Measurements from ENCODE around the gene B9D1.

B9D1 gene

DNA sequence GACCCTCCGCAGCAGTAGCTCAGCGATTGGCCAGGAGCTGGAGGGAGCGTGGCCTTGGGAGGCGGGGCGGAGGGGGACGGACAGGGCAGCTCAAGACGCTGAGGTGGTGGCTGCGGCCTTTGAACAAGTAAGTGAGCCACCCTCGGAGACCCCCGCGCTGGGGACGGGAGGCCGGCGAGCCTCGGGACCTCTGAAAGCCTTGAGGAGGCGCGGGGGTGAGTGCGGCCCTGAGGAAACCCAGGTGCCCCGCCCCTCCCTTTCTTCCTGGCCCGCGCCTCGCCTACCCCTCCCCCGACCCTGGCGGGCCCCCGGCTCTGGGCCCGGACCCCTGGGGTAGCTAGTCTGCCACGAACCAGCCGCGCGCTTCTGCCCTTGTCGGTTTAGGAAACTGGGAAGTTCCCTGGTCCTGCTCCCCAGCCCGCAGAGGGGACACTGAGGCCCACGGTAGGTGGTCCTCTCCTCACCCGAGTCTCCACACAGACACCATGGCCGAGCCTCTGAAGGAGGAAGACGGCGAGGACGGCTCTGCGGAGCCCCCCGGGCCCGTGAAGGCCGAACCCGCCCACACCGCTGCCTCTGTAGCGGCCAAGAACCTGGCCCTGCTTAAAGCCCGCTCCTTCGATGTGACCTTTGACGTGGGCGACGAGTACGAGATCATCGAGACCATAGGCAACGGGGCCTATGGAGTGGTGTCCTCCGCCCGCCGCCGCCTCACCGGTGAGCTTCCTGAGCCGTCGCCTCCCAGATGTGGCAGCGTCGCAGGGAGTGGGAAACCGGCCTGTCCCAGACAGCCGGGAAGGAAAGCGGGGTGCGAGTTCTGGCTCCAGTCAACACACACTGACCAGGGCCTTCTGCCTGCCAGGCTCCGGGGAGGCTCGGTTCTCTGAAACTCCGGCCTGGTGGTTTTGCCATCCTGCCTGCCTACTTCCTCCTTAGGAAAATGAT lies 16.2 kb upstream of the B9D1 start, which contains the start of gene MAPK7:
TSS of gene MAPK7 (plus strand) at position 83 of the 945 bp plus-strand sequence. CDS start at position 486, 403 bp downstream.
- TF ChIP-seq, protein P1, sequence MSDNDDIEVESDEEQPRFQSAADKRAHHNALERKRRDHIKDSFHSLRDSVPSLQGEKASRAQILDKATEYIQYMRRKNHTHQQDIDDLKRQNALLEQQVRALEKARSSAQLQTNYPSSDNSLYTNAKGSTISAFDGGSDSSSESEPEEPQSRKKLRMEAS (IDR thresholded peaks at IDR 0.05): no peak
- TF ChIP-seq CREB1 (IDR thresholded peaks at IDR 0.05; ENCODE audit: low read depth): 0 out of 2 replicates have a peak, but pooled peaks have one; percentile 11
- peak; percentile 80 for TF ChIP-seq ZBTB7A (IDR thresholded peaks at IDR 0.05; ENCODE audit: low read depth)

DNA sequence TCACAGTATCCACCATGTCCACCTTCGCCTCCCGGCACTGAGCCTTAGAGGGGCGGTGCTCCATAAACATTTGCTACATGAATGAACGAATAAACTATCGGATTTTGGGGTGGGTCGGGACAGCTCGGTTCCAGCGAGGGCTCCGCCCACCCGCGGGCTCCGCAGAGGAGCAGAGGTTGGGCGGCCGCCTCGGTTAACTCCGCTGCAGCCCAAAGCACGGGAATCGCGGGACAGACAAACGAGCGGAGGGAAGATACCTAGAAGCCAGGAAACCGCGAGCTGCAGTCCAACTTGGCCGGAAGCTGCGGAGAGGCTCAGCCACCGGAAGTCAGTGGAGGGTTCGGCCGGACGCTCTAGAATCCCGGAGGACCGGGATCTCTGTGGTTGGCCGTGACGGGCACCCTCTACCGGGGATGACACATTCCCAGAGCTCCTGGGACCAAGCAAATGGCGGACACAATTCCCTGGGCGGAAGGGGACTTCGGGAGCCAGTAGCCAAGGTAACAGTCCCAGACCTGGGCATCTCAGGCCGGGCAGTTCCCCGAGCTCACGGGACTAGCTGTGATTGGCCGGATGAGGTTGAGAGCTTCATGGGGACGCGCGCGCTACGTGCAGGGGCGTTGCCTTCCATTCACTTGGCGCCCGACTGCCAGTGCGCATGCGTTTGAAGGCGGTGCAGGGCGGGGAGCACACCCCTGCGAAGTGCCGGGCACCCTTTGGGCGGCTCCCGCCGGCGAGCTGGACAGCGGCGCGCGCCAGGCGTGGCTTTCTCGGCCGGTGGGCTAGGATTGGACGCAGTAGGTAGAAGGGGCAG lies 15.3 kb upstream of the B9D1 start:
- no peak for TF ChIP-seq NFIC (IDR thresholded peaks at IDR 0.05)
- peak; percentile 86 for TF ChIP-seq TAF1 (IDR thresholded peaks at IDR 0.05; ENCODE audit: low read depth)
- TF ChIP-seq, protein P2, sequence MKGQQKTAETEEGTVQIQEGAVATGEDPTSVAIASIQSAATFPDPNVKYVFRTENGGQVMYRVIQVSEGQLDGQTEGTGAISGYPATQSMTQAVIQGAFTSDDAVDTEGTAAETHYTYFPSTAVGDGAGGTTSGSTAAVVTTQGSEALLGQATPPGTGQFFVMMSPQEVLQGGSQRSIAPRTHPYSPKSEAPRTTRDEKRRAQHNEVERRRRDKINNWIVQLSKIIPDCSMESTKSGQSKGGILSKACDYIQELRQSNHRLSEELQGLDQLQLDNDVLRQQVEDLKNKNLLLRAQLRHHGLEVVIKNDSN (IDR thresholded peaks at IDR 0.05): no peak
- TF ChIP-seq TCF12 (IDR thresholded peaks at IDR 0.05; ENCODE audit: low read depth): peak; percentile 44; the same call in 1 of the 2 replicates
- peak; percentile 39; the same call in 1 of the 2 replicates for TF ChIP-seq EP300 (IDR thresholded peaks at IDR 0.05; ENCODE audit: borderline replicate concordance)
- TF ChIP-seq YY1 (IDR thresholded peaks at IDR 0.05; ENCODE audit: low read depth): peak; percentile 85
- TF ChIP-seq TEAD4 (IDR thresholded peaks at IDR 0.05): peak; percentile 30; the same call in 1 of the 2 replicates
- TF ChIP-seq EGR1 (IDR thresholded peaks at IDR 0.05): 0 out of 2 replicates have a peak, but pooled peaks have one; percentile 23
- no peak for TF ChIP-seq RAD21 (IDR thresholded peaks at IDR 0.05; ENCODE audit: low read depth)
- TF ChIP-seq, protein P3, sequence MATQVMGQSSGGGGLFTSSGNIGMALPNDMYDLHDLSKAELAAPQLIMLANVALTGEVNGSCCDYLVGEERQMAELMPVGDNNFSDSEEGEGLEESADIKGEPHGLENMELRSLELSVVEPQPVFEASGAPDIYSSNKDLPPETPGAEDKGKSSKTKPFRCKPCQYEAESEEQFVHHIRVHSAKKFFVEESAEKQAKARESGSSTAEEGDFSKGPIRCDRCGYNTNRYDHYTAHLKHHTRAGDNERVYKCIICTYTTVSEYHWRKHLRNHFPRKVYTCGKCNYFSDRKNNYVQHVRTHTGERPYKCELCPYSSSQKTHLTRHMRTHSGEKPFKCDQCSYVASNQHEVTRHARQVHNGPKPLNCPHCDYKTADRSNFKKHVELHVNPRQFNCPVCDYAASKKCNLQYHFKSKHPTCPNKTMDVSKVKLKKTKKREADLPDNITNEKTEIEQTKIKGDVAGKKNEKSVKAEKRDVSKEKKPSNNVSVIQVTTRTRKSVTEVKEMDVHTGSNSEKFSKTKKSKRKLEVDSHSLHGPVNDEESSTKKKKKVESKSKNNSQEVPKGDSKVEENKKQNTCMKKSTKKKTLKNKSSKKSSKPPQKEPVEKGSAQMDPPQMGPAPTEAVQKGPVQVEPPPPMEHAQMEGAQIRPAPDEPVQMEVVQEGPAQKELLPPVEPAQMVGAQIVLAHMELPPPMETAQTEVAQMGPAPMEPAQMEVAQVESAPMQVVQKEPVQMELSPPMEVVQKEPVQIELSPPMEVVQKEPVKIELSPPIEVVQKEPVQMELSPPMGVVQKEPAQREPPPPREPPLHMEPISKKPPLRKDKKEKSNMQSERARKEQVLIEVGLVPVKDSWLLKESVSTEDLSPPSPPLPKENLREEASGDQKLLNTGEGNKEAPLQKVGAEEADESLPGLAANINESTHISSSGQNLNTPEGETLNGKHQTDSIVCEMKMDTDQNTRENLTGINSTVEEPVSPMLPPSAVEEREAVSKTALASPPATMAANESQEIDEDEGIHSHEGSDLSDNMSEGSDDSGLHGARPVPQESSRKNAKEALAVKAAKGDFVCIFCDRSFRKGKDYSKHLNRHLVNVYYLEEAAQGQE (IDR thresholded peaks at IDR 0.05; ENCODE audit: low read depth): peak; percentile 74
- no peak for TF ChIP-seq CREB1 (IDR thresholded peaks at IDR 0.05; ENCODE audit: low read depth)
- TF ChIP-seq, protein P1 (IDR thresholded peaks at IDR 0.05): peak; percentile 5; the same call in 1 of the 2 replicates
- TF ChIP-seq FOXM1 (IDR thresholded peaks at IDR 0.05; ENCODE audit: borderline replicate concordance, low read depth): 0 out of 2 replicates have a peak, but pooled peaks have one; percentile 50
- TF ChIP-seq CEBPB (IDR thresholded peaks at IDR 0.05): no peak
- TF ChIP-seq ZBTB7A (IDR thresholded peaks at IDR 0.05; ENCODE audit: low read depth): no peak

DNA sequence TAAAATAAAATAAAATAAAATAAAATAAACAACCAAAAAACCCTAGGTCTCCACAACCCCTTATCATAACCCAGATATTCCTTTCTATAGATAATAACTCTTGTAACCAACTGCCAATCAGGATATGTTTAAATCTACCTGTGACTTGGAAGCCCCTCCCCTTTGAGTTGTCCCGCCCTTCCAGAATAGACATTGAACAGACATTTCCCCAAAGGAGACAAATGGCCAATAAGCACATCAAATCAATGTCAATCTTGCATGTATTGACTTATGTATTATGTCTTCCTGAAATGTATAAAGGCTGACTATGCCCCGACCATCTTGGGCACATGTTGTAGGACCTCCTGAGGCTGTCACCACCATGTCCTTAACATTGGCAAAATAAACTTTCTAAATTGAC lies 14.3 kb upstream of the B9D1 start:
- no peak for TF ChIP-seq CEBPB (IDR thresholded peaks at IDR 0.05)
- TF ChIP-seq, protein P1 (IDR thresholded peaks at IDR 0.05): 0 out of 2 replicates have a peak, but pooled peaks have one; percentile 22
- no peak for TF ChIP-seq CREB1 (IDR thresholded peaks at IDR 0.05; ENCODE audit: low read depth)
- TF ChIP-seq TCF12 (IDR thresholded peaks at IDR 0.05; ENCODE audit: low read depth): no peak
- TF ChIP-seq YY1 (IDR thresholded peaks at IDR 0.05; ENCODE audit: low read depth): no peak
- TF ChIP-seq TAF1 (IDR thresholded peaks at IDR 0.05; ENCODE audit: low read depth): no peak

DNA sequence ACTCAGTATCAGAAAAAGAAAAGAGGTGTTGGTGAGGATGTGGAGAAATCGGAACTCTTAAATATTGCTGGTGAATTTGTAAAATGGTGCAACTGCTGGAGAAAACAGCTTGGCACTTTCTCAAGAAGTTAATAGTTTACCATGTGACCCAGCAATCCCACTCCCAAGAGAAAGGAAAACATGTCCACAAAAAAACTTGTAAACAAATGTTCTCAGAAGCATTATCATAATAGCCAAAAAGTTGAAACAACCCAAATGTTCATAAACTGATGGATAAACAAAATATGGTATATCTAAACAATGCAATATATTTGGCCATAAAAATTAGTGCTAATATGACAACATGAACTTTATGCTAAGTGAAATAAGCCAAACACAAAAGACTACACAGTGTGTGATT lies 13.2 kb upstream of the B9D1 start:
- TF ChIP-seq EGR1 (IDR thresholded peaks at IDR 0.05): no peak

DNA sequence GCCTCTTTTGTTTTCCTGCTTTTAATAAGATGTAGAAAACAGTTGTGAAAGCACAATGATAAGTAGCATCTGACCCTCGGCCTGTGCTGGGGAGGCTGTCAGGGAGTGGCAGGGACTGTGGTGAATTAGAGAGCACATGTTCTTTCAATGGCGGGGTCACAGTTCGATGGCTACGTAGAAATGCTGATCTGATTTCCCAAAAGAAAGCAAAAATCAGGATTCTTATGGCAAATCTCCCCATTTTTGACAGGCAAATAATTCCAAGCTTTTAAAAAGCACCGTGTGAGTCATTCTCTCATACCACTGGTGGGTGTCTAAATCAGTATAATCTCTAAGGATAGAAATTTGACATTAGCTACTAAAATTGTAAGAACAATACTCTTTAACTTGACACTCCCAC lies 11.6 kb upstream of the B9D1 start:
- TF ChIP-seq FOXM1 (IDR thresholded peaks at IDR 0.05; ENCODE audit: borderline replicate concordance, low read depth): no peak
- TF ChIP-seq TEAD4 (IDR thresholded peaks at IDR 0.05): no peak

DNA sequence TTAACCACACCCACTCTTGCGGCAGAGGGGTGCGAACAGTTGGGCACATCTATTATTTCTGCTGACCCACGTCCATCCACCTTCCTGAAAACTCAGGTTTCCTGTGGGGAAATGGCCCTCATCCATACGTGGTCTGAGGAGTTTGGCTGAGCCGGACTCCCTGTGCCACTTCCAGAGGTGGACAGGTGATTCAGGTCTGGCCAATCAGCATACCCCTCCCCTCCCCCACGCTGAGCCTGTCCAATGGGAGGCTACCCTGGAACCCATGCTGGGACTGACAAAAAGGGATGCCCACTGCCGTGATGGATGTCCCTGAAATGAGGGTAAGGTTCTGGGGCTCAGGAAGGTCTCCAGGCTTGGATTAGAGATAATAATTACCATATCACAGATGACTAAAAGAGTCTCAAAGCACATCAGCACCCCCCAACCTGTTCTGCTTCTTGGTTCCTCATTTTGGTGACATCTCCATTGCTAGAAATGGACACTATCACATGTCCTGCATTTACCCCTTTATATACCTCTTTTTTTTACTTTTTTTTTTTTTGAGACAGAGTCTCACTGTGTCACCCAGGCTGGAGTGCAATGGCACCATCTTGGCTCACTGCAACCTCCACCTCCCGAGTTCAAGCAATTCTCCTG lies 10.5 kb upstream of the B9D1 start:
- TF ChIP-seq, protein P3 (IDR thresholded peaks at IDR 0.05; ENCODE audit: low read depth): no peak
- no peak for TF ChIP-seq FOXM1 (IDR thresholded peaks at IDR 0.05; ENCODE audit: borderline replicate concordance, low read depth)
- no peak for TF ChIP-seq TAF1 (IDR thresholded peaks at IDR 0.05; ENCODE audit: low read depth)
- no peak for TF ChIP-seq RAD21 (IDR thresholded peaks at IDR 0.05; ENCODE audit: low read depth)
- TF ChIP-seq, protein P2 (IDR thresholded peaks at IDR 0.05): no peak
- TF ChIP-seq CEBPB (IDR thresholded peaks at IDR 0.05): no peak
- no peak for TF ChIP-seq NFIC (IDR thresholded peaks at IDR 0.05)
- no peak for TF ChIP-seq EP300 (IDR thresholded peaks at IDR 0.05; ENCODE audit: borderline replicate concordance)
- TF ChIP-seq CREB1 (IDR thresholded peaks at IDR 0.05; ENCODE audit: low read depth): no peak
- TF ChIP-seq EGR1 (IDR thresholded peaks at IDR 0.05): no peak
- TF ChIP-seq, protein P1 (IDR thresholded peaks at IDR 0.05): no peak
- TF ChIP-seq YY1 (IDR thresholded peaks at IDR 0.05; ENCODE audit: low read depth): no peak
- TF ChIP-seq TEAD4 (IDR thresholded peaks at IDR 0.05): no peak
- TF ChIP-seq TCF12 (IDR thresholded peaks at IDR 0.05; ENCODE audit: low read depth): no peak
